ENCODE data around the gene RABL3. TPM values are rescaled to one million over a fixed set of nuclear protein-coding genes. Genes with fewer than 3 reads are reported as not detected.

RABL3 gene
- polyA plus RNA-seq, 1 experiment, result 2.6 TPM

DNA sequence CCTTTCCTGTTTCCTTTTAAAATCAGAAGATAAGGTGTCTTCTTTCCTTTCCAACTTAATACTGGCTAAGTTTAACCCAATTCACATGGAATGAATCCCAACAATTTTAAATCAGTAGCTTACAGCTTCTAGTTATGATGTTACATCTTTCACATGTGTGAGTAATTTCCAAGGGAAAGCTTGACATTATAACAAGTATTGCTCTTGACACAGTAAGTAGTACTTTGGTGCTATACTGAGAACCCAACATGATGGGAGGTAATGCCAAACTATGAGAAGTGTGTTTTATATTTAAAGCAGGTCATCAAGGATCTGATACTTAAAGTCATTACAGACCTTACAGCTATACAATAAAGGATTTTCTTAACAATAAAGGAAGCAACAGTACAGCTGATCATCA, 29.1 kb downstream of the RABL3 start:
- TF ChIP-seq, protein P1, sequence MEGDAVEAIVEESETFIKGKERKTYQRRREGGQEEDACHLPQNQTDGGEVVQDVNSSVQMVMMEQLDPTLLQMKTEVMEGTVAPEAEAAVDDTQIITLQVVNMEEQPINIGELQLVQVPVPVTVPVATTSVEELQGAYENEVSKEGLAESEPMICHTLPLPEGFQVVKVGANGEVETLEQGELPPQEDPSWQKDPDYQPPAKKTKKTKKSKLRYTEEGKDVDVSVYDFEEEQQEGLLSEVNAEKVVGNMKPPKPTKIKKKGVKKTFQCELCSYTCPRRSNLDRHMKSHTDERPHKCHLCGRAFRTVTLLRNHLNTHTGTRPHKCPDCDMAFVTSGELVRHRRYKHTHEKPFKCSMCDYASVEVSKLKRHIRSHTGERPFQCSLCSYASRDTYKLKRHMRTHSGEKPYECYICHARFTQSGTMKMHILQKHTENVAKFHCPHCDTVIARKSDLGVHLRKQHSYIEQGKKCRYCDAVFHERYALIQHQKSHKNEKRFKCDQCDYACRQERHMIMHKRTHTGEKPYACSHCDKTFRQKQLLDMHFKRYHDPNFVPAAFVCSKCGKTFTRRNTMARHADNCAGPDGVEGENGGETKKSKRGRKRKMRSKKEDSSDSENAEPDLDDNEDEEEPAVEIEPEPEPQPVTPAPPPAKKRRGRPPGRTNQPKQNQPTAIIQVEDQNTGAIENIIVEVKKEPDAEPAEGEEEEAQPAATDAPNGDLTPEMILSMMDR (IDR thresholded peaks at IDR 0.05; ENCODE audit: insufficient read depth, low read depth, low read length), result no peak
- H3K36me3 ChIP-seq (ENCODE audit: control insufficient read depth, insufficient read depth, low read length), result no peaks in the 10 kb centered on the region
- no peaks in the 10 kb centered on the region for H3K27me3 ChIP-seq (ENCODE audit: control insufficient read depth, insufficient read depth, low read length)
- POLR2A ChIA-PET, result no interaction called here
- no peak for DNase-seq (ENCODE audit: low read depth)
- no peak overlapping the region for H3K4me3 ChIP-seq (ENCODE audit: low read depth, low read length)
- CTCF ChIA-PET, result interaction anchor here (0.6 kb wide), 1 partner anchor 44 kb away, joined by 3 read pairs; no protein-coding TSS in a partner anchor

DNA sequence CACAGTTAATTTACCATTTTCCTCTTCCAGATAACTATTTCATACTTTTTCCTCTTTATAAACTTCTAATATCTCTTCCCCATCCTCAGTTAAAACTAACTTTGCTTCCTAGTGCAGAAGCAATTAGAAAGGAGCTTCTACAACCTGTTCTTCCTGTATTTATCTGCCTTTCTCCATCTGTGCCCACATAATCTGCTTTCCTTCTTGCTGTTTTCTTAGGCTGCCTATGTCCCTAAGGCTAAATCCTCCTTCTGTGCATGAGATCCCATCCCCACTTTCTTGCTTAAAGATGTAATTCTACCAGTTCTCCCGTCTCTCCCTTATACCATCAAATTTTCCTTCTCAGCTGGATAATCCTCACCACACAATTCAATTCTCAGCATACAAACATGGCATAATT, 31.9 kb downstream of the RABL3 start:
- TF ChIP-seq, protein P1 (IDR thresholded peaks at IDR 0.05; ENCODE audit: insufficient read depth, low read depth, low read length), result no peak
- ChIA-PET POLR2A (no interaction called here), CTCF (no interaction called here)
- Histone ChIP-seq H3K36me3 (ENCODE audit: control insufficient read depth, insufficient read depth, low read length) (no peaks in the 10 kb centered on the region), H3K27me3 (ENCODE audit: control insufficient read depth, insufficient read depth, low read length) (no peaks in the 10 kb centered on the region), H3K4me3 (ENCODE audit: low read depth, low read length) (no peak overlapping the region)
- DNase-seq (ENCODE audit: low read depth), result no peak

DNA sequence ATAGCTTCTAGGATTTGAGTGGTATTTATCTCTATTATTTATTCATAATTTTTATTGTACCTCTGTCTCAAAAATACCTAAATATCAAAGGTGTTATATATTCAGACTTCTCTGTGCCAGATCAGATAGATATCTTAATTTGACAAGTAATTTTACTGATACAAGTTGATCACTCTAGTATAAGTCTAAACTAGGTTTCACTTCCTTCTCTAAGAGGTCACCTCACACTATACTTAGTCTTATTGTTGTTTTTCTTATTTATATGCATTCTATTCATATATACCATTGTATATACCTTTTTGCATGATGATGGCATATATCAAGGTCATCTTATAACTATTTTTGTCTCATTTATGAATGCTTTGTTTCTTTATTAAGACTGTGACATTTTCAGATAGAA, 33.9 kb downstream of the RABL3 start:
- TF ChIP-seq, protein P1 (IDR thresholded peaks at IDR 0.05; ENCODE audit: insufficient read depth, low read depth, low read length), result no peak
- DNase-seq (ENCODE audit: low read depth), result no peak
- Histone ChIP-seq H3K4me3 (ENCODE audit: low read depth, low read length) (no peak overlapping the region), H3K36me3 (ENCODE audit: control insufficient read depth, insufficient read depth, low read length) (no peaks in the 10 kb centered on the region), H3K27me3 (ENCODE audit: control insufficient read depth, insufficient read depth, low read length) (no peaks in the 10 kb centered on the region)
- POLR2A ChIA-PET, result no interaction called here
- CTCF ChIA-PET, result no interaction called here

DNA sequence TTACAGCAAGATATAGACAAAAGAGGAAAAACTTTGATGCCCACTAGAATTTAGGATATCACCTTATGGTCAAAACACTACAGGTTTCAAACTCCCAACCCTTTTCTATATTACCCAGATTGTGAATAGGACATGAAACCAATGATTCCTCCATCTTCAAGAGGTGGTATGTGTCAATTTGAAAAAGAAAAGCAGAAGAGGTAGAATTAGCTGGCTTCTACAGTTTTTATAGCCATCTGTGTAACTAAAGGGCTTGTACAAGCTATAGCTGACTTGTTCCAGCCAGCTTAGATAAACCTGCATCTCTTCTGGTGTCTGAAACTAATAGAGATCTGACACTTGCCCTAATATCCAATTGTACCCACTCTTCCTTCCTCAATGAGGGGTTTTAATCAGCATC, 35.4 kb downstream of the RABL3 start:
- Histone ChIP-seq H3K27me3 (ENCODE audit: control insufficient read depth, insufficient read depth, low read length) (no peaks in the 10 kb centered on the region), H3K4me3 (ENCODE audit: low read depth, low read length) (no peak overlapping the region), H3K36me3 (ENCODE audit: control insufficient read depth, insufficient read depth, low read length) (no peaks in the 10 kb centered on the region)
- CTCF ChIA-PET, result no interaction called here
- TF ChIP-seq, protein P1 (IDR thresholded peaks at IDR 0.05; ENCODE audit: insufficient read depth, low read depth, low read length), result no peak
- POLR2A ChIA-PET, result no interaction called here
- no peak for DNase-seq (ENCODE audit: low read depth)

DNA sequence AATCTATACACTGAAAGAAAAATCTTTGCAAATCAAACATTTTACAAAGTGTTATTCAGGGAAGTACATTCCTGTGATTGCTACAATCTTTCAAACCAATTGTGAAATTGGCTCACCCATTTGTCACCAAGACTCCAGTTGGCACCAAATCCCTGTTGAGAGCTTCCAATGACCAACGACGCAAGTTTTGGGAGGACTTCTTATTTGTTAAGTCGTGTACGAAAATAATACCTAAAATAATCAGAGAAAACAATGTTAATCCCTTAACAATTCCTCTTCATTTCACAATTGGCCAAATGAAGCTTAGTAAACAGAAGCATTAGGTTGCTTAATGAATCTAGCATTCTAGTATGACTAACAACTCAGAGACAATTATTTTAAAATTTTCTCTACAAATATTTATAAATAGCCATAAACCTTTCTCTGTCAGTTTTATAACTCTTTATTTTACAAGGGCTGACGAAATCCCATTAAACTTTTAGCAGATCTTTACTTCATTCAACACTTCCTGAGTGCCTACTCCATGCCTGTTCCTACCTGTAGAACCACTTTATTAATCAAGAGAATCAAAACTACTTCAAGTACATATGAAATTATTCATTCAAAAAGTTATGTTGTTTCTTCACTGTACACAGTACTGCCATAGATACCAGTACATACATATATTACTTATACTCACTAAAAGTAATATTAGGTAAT, 36.3 kb downstream of the RABL3 start:
- H3K4me3 ChIP-seq (ENCODE audit: low read depth, low read length), result no peak overlapping the region
- ChIA-PET CTCF (no interaction called here), POLR2A (no interaction called here)
- H3K36me3 ChIP-seq (ENCODE audit: control insufficient read depth, insufficient read depth, low read length), result no peaks in the 10 kb centered on the region
- no peak for DNase-seq (ENCODE audit: low read depth)
- TF ChIP-seq, protein P1 (IDR thresholded peaks at IDR 0.05; ENCODE audit: insufficient read depth, low read depth, low read length), result no peak
- H3K27me3 ChIP-seq (ENCODE audit: control insufficient read depth, insufficient read depth, low read length), result no peaks in the 10 kb centered on the region

Data from BJ (cell line).